Measurements from ENCODE around the gene NRTN.
"Not testable (repeated sequence)": the region's sequence is repeated elsewhere in the genome, so short reads cannot be mapped to it uniquely, and the experiment has no call there.

Gene NRTN

DNA sequence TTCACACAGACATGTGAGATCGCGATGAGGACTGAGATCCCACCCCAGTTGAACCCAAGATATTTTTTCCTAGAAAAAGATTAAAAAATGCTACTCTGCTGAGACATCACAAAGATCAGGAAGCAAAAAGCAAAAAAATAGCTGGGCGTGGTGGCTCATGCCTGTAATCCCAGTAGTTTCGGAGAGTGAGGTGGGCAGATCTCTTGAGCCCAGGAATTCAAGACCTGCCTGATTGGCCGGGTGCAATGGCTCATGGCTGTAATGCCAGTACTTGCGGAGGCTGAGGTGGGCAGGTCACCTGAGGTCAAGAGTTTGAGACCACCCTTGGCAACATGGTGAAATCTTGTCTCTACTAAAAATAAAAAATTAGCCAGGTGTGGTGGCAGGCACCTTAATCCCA is 45.3 kb downstream of the NRTN start:
- no peak overlapping the region for H3K4me3 ChIP-seq (ENCODE audit: low read length)
- no peak for TF ChIP-seq ZNF274 (IDR thresholded peaks at IDR 0.05; ENCODE audit: low read depth, low read length)

DNA sequence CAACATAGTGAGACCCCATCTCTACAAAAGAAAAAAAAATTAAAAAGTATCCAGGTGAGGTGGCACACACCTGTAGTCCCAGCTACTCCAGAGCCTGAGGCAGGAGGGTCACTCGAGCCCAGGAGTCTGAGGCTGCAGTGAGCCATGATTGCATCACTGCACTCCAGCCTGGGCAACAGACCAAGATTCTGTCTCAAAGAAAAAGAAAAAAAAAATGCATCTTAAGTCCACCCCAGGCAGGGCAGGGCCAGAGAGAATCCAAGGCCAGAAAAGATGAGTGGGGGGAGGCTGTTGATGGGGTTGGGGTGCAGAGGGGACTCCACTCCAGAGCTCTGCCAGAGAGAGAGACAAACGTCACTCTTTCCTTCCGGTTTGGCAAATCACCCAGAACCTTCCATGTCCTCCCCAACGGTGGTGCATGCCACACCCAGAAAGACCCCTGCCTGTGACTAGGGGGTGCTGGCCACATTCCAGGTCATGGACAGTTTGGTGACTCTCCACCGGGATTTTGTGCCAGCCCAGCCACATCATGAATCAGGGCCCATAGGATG is 46.0 kb downstream of the NRTN start:
- H3K4me3 ChIP-seq (ENCODE audit: low read length): no peak overlapping the region
- no peak for TF ChIP-seq ZNF274 (IDR thresholded peaks at IDR 0.05; ENCODE audit: low read depth, low read length)

DNA sequence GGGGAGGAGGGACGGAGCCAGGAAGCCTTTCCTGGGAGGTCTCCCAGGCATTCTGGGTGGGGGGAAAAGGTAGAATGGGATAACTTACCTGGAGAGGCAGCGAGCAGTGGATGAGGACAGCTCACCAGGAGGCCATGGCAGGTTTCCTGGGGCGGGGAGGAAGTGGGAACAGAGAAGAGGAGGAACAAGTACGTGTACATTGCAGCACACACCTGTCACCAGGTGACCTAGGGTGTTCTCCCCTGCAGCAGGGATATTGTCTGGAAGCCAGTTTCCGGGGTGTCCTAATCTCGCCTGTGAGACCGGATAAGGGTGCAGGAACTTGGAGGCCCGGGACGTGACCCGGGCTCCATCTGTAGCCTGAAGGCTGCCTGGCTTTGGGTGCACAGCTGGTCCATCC is 46.4 kb downstream of the NRTN start, which contains the start of gene FUT3:
FUT3 (minus strand) TSS at position 148 of the 400 bp plus-strand sequence.
- TF ChIP-seq ZNF274 (IDR thresholded peaks at IDR 0.05; ENCODE audit: low read depth, low read length): no peak

DNA sequence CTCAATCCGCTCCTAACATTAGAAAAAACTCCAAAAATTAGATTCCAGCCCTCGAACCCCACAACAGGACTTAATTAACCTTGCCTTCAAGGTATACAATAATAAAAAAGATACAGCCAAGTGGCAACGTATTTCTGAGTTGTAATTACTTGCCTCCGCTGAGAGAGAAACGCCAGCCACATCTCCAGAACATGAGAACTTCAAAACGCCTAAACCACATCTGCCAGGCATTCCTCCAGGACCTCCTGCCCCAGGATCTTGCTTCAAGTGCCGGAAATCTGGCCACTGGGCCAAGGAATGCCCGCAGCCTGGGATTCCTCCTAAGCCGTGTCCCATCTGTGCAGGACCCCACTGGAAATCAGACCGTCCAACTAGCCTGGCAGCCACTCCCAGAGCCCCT is 49.3 kb downstream of the NRTN start:
- H3K4me3 ChIP-seq (ENCODE audit: low read length): not testable (repeated sequence)

More for the DNA sequence above, 46.4 kb downstream of the NRTN start, which contains the start of gene FUT3:
- H3K4me3 ChIP-seq (ENCODE audit: low read length): no peak within 1 kb of the TSS

DNA sequence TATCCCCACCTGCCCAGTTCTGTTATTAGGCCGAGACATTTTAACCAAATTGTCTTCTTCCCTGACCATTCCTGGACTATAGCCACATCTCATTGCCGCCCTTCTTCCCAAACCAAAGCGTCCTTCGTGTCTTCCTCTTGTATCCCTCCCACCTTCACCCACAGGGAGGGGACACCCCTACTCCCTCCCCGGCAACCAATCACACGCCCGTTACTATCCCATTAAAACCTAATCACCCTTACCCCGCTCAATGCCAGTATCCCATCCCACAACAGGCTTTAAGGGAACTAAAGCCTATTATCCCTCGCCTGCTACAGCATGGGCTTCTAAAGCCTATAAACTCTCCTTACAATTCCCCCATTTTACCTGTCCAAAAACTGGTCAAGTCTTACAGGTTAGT is 50.3 kb downstream of the NRTN start:
- not testable (repeated sequence) for H3K4me3 ChIP-seq (ENCODE audit: low read length)

DNA sequence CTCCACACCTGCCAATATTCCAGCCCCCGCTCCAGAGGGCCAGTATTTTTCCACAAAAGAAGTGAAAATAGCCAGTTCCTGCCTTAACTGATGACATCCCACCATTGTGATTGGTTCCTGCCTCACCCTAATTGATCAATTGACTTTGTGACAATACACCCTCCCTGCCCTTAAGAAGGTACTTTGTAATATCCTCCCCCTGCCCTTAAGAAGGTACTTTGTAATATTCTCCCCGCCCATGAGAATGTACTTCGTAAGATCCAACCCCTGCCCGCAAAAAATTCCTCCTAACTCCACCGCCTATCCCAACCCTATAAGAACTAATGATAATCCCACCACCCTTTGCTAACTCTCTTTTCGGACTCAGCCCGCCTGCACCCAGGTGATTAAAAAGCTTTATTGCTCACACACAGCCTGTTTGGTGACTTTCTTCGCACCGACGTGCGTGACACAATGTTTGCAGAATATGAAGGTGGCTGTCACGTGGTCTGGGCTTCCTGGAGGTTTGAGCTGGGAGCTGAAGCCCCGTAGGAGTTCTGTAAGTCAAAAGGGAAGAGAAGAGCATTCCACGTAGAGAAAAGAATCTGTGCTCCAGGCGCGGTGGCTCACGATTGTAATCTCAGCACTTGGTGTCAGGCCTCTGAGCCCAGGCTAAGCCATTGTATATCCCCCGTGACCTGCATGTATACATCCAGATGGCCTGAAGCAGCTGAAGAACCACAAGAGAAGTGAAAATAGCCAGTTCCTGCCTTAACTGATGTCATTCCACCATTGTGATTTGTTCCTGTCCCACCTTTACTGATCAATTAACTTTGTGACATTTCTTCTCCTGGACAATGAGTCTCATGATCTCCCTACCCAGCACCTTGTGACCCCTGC is 52.6 kb downstream of the NRTN start:
- no peak overlapping the region for H3K4me3 ChIP-seq (ENCODE audit: low read length)
- TF ChIP-seq ZNF274 (IDR thresholded peaks at IDR 0.05; ENCODE audit: low read depth, low read length): no peak

DNA sequence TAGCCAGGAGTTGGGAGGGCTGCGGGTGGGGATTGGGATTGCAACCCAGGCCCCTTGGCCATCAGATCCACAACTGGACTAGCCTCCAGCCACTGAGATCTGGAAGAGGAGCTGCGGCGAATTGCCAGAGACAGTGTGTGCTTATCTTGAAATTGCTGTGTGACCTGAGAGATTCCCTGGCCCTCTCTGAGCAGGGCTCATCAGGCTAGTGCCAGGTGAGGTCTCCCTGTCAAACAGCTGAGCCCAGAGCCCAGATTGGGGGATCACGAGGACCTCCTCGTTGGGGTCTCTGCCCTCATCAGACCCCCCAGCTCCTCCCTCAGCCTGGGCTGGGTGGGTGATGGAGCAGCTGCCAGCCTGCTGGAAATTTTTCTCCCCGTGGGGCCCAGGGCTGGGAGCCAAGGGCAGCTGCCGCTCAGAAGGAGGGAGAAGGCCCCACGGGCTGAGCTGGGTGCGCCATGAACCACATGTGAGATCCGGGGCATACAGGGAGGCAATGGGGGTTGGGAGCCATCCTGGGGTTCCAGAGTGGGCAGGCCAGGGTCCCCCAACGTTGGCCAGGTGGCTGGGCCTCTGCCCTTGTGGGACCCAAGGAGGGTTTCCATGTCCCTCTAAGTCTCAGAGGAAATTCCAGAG is 58.3 kb downstream of the NRTN start:
- no peak overlapping the region for H3K4me3 ChIP-seq (ENCODE audit: low read length)
- TF ChIP-seq ZNF274 (IDR thresholded peaks at IDR 0.05; ENCODE audit: low read depth, low read length): no peak

DNA sequence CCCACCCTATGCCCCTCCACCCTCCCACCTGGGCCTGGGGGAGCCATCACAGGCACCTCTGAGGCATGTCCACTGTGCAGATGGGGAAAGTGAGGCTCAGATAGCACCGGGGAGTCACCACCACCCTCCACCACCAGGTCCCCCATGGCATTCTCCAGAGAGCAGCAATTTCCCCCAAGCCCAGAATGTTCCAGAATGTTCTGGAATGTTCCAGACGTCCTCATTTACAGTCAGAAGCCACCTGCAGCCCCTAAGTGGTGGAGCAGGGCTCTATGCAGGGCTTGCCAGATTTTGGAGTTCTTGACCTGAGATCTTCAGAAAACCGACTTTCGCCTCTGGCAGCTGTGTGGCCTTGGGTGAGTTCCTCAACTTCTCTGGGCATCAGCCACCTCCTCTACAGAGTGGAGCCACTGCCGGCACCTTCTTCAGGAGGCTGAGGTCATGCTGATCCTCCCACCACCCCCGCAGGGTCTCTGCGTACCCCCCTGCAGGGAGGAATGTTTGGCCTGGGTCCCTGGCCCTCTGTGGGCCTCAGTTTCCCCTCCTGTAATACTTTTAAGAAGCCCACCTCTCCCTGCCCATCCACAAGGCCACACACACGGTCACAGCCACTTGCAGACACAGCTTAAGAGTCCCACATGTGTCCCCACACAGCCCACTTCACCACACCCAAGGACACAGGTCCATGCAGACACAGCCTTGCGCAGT is 59.3 kb downstream of the NRTN start:
- no peak overlapping the region for H3K4me3 ChIP-seq (ENCODE audit: low read length)
- no peak for TF ChIP-seq ZNF274 (IDR thresholded peaks at IDR 0.05; ENCODE audit: low read depth, low read length)

DNA sequence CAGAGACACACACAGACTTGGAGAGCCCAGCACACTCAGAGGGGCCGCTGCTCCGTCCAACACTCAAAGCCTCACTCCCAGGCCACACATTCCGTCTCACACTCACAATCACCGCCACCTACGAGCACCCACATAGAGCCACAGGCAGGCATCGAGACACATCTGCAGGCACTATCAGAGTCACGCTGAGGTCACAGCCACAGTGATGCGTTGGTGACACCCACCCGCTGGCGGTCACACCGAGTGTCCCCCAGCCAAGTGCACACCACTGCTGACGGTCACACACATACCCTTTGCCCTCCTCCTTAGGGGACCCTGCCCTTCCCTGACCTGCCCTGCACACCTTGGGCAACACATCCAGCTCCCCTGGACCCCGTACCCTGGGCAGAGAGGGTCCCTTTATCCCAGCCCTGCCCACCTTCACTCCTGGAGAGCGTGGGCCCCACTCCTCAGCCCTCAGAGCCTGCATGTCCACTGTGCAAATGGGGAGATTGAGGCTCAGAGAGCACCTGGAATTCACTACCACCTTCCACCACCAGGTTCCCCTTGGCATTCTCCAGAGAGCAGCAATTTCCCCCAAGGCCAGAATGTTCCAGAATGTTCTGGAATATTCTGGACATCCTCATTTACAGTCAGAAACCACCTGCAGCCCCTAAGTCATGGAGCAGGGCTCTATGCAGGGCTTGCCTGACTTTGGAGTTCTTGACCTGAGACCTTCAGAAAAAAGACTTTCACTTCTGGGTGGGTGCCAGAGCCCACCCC is 60.0 kb downstream of the NRTN start:
- no peak overlapping the region for H3K4me3 ChIP-seq (ENCODE audit: low read length)

DNA sequence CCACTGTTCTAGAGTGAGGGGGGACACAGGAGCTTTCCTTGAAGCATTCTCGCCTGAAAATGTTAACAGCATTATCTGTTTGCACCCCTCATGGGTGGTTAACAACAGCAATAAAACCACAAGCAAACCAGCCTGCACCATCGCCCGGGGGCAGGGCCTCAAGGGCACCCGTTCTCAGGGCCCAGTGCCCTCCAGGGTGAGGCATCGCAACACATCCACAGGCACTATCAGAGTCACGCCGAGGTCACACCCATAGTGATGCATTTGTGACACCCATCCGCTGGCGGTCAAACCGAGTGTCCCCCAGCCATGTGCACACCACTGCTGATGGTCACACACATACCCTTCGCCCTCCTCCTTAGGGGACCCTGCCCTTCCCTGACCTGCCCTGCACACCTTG is 60.9 kb downstream of the NRTN start:
- no peak for TF ChIP-seq ZNF274 (IDR thresholded peaks at IDR 0.05; ENCODE audit: low read depth, low read length)
- no peak overlapping the region for H3K4me3 ChIP-seq (ENCODE audit: low read length)

More for the DNA sequence above, 60.0 kb downstream of the NRTN start:
- TF ChIP-seq ZNF274 (IDR thresholded peaks at IDR 0.05; ENCODE audit: low read depth, low read length): no peak

DNA sequence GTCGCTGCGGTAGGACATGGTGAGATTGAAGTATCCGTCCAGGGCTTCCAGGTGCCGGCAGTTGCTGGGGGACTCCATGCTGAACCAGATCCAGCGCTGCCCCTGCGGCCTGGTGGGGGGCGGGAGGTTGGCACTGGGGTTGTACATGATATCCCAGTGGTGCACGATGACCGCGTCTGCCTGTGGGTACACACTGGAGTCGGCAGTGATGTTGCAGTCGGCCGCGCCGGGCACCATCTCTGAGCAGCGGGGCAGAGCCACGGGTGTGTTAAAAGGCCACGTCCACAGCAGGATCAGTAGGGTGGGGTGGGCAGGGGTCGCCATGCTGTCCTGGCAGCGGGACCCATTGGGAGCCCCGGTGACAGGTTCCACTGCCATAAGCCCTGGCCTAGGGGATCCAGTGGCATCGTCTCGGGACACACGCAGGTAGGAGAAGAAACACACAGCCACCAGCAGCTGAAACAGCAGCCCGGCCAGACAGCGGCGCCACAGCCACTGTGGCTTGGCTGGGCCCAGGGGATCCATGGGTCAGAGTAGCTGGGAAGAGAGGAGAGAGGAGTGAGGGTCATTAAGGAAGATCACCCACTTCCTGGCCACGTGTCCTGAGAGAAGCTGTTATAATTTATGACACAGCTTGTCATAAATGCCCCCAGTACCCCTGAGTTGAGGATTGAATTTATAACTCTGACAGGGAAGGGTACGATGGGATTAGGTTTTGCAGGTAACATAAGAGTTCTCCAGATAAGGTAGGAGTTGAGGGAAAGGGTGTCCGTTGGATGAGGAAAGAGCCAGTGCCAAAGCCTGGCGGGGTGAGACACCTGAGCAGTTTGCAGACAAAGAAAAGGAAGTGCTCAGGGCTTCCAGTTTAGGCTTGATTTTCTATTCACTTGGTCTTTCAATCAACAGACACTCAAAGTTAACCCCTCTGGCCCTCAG is 62.6 kb downstream of the NRTN start:
- no peak for TF ChIP-seq ZNF274 (IDR thresholded peaks at IDR 0.05; ENCODE audit: low read depth, low read length)
- H3K4me3 ChIP-seq (ENCODE audit: low read length): no peak overlapping the region

DNA sequence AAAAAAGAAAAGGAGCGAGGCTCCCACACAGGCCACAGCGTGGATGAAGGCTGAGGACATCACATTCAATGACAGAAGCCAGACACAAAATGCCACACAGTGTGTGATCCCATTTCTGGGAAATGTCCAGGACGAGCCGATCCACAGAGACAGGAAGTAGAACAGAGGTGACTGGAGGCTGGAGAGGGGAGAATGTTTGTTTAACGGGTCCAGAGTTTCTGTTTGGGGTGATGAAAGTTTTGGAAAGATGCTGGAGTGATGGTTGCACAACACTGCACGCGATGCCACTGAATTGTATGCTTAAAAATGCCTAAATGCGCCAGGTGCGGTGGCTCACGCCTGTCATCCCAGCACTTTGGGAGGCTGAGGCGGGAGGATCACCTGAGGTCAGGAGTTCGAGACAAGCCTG is 66.1 kb downstream of the NRTN start:
- H3K4me3 ChIP-seq (ENCODE audit: low read length): no peak overlapping the region
- no peak for TF ChIP-seq ZNF274 (IDR thresholded peaks at IDR 0.05; ENCODE audit: low read depth, low read length)
